HUES6 (cell line): Measurements from ENCODE around the gene EHD1.

Experiments used
- H3K27ac ChIP-seq: 2 replicates; pipeline ENCODE4 v1.7.0; 2013; ENCODE audit warnings: low read depth, mild to moderate bottlenecking, low read length, inconsistent platforms
- H3K27me3 ChIP-seq: 2 replicates; pipeline ENCODE4 v1.6.1; 2013; ENCODE audit warnings: low read length; ENCODE audit not compliant: control insufficient read depth, insufficient read depth
- H3K36me3 ChIP-seq: 2 replicates; pipeline ENCODE4 v1.6.1; 2013; ENCODE audit warnings: low read length; ENCODE audit not compliant: control insufficient read depth, insufficient read depth
- H3K4me1 ChIP-seq: 2 replicates; pipeline ENCODE4 v1.6.1; 2013; ENCODE audit warnings: low read length; ENCODE audit not compliant: control insufficient read depth, insufficient read depth
- H3K4me3 ChIP-seq: 2 replicates; pipeline ENCODE4 v1.5.1; 2013; ENCODE audit warnings: low read depth, low read length
- H3K9ac ChIP-seq: one replicate; pipeline ENCODE4 v1.6.1; 2013; ENCODE audit warnings: mild to moderate bottlenecking, low read length
- H3K9me3 ChIP-seq: 2 replicates; pipeline ENCODE4 v1.6.1; 2013; ENCODE audit warnings: low read depth, low read length; ENCODE audit not compliant: control insufficient read depth, insufficient read depth

EHD1 gene

DNA sequence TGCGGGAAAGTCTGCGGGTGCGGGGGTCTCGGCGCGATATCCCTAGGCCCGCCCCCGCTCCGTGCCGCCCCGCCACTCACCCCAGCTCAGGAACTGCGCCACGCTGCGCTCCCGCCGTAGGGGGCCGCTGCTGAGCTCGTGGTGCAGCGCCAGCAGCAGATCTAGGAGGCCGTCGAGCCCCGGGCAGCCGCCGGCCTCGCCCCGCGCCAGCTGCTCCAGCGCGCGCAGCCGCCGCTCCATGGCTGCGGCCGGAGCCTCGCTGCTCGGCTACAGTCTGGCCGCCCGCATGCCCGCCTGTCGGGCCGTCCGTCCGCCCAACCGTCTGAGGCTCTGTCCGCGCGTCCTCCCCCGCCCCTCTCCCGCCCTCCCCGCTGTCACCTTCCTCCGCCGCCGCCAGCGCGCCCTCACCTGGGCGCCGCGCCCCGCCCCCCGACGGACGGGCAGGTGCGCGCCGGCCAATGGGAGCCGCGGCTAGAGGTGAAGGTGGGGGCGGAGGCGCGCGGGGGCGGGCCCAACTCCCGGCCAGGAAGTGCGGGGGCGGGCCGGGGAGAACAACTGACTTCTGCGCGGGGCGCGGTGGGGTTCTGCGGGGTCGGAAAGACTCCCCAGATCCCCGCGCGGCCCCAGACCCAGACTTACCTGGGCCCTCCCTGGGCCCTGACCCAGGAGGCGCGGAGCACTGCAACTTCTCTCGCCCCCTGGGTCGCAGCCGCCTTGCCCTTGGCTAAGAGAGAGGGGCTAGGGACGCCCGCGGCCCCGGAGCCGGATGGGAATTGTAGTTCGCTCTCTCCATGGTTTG lies 33.9 kb downstream of the EHD1 start, which contains the start of gene CDC42BPG:
Gene CDC42BPG (minus strand): TSS at position 324 of the 799 bp plus-strand sequence. CDS start 84 bp downstream, at position 240.
- Histone ChIP-seq H3K9me3 (no peaks in the 10 kb centered on the region), H3K4me3 (peak within 1 kb of the TSS; percentile 84), H3K27me3 (no peaks in the 10 kb centered on the region), H3K27ac (no peak within 1 kb of the TSS), H3K4me1 (peaks cover 33% of the 10 kb centered on the region), H3K9ac (peak within 1 kb of the TSS; percentile 47), H3K36me3 (peaks cover 10% of the 10 kb centered on the region)

DNA sequence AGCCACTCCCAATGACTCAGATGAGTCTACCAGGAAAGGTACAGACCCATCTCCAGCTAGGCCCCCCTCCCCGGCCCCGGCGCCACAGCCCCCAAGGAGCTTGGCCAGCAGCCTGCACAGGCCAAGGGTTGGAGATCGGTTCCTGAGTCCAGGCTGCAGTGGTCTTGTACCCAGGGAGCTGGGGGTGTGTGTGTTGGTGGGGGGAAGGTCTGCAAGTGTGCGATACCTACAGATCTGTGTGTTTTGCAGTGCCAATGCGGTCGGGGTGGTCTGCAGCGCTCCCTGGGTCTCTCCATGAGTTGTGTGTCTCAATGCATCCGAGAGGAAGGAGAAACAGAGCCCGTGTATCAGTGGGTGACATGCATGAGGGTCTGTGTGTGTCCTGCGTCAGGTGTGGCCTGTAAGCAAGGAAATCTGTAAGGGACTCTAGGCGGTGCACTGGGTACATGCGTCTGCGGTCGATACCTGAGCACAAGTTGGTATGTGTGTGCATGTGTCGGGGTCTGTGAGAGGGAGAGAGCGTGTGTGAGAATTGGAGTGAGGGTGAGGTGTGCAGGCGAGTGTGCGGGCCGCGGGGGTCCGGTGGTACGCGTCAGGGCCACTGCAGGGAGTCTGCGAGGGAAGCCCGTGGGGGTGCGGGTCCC lies 34.6 kb downstream of the EHD1 start:
- Histone ChIP-seq H3K9me3 (no peaks in the 10 kb centered on the region), H3K27me3 (no peaks in the 10 kb centered on the region), H3K36me3 (peaks cover 18% of the 10 kb centered on the region), H3K27ac (no peak overlapping the region), H3K4me3 (peak overlapping the region; percentile 84), H3K4me1 (peaks cover 33% of the 10 kb centered on the region), H3K9ac (peak overlapping the region; percentile 30)

DNA sequence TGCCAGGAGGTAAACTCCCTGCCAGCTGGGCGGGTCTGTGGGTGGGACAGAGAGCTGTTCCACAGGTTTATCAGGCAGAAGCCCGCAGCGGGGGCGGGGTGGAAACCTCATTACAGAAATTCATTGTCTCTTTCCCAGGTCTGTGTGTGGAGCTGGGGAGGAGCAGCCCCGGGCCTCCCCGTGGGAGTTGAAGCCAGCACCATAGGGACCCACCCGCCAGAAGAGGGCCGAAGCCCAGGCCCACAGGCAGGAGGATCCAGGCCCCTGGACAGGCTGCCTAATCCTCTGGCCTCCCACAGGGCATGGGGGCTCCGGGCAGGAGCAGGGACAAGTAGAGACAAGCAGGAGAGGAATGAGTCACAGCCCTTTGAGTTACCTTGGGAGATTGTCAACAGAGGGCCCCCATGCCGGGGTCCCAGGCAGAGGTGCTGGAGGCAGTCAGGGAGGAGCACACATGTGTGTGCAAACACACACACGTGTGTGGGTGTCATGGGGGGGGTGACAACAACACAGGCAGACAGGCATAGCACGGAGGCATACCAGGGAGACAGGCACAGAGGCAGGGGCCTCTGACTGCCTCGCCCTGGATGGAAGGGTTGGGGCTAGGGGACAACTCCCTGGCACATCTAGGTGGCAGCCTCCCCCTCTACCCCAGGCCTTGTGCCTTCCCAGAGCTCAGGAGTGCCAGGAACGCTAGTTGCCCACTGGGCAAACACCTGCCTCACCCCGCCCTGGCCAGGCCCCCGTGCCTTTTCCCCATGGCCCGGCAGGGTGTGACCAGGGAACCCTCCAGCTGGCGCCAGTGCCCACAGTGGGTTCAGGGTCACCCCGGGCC lies 35.4 kb downstream of the EHD1 start:
- Histone ChIP-seq H3K27me3 (no peaks in the 10 kb centered on the region), H3K4me3 (peak overlapping the region; percentile 27), H3K9me3 (no peaks in the 10 kb centered on the region), H3K36me3 (peaks cover 25% of the 10 kb centered on the region), H3K9ac (peak overlapping the region; percentile 22), H3K4me1 (peaks cover 27% of the 10 kb centered on the region), H3K27ac (peak overlapping the region; percentile 52; the same call in 1 of the 2 replicates)

DNA sequence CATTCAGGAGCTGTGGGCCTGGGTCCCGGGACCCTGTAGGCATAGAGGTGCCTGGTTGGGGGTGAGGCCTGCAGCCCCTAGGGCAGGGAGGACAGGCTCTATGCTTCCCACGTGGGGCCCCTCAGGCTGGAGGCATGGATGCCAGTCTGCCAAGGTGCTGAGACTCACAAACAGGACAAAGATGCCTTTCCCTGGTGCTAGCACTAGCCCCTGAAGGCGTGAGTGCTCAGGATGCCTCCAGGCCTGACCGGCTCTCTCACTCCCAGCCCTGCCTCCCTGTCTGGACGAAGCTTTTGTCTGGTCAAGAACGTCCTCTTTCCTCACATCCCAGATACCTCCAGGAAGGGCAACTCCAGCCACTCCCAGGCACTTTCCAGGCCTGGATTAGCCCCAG lies 36.1 kb downstream of the EHD1 start:
- no peaks in the 10 kb centered on the region for H3K9me3 ChIP-seq
- peaks cover 30% of the 10 kb centered on the region for H3K36me3 ChIP-seq
- H3K4me1 ChIP-seq: peaks cover 27% of the 10 kb centered on the region
- peak overlapping the region; percentile 52 for H3K27ac ChIP-seq
- no peak overlapping the region for H3K4me3 ChIP-seq
- no peaks in the 10 kb centered on the region for H3K27me3 ChIP-seq
- peak overlapping the region; percentile 21 for H3K9ac ChIP-seq

DNA sequence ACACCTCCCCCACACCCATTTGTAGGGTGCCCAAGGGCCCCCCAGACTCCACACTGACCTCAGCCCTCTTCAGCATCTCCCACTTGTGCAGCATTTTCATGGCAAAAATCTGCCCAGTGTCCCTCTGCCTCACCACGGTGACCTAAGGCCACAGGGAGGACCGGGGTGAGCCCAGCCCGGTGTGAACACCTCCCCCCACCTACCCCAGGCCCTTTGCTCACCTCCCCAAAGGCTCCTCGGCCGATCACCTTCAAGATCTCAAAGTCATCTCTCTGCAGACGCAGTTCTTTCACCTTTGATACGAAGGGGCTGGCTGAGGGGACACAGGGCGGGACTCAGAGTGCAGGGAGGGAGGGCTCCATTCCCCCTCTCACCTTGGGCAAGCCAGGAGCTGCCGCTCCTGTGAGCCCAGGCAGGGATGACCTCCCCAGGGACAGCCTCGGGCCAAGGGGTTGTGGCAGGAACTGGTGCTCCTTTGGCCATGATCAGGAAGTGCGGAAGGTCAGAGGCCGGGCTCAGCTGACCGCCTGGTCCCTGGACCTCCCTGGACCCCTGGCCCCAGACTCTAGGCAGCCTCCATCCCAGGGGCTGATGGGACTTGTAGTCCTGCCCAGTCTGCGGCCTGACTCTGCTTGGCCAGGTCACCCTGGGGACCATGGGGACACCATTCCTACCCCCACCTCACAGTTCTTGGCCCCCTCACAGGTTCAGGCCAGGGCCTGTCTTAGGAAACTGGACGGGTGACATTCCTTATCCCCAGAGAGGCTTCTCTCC lies 36.6 kb downstream of the EHD1 start:
- peaks cover 27% of the 10 kb centered on the region for H3K4me1 ChIP-seq
- no peaks in the 10 kb centered on the region for H3K9me3 ChIP-seq
- H3K9ac ChIP-seq: peak overlapping the region; percentile 21
- no peak overlapping the region for H3K4me3 ChIP-seq
- no peaks in the 10 kb centered on the region for H3K27me3 ChIP-seq
- H3K27ac ChIP-seq: peak overlapping the region; percentile 52
- H3K36me3 ChIP-seq: peaks cover 34% of the 10 kb centered on the region

DNA sequence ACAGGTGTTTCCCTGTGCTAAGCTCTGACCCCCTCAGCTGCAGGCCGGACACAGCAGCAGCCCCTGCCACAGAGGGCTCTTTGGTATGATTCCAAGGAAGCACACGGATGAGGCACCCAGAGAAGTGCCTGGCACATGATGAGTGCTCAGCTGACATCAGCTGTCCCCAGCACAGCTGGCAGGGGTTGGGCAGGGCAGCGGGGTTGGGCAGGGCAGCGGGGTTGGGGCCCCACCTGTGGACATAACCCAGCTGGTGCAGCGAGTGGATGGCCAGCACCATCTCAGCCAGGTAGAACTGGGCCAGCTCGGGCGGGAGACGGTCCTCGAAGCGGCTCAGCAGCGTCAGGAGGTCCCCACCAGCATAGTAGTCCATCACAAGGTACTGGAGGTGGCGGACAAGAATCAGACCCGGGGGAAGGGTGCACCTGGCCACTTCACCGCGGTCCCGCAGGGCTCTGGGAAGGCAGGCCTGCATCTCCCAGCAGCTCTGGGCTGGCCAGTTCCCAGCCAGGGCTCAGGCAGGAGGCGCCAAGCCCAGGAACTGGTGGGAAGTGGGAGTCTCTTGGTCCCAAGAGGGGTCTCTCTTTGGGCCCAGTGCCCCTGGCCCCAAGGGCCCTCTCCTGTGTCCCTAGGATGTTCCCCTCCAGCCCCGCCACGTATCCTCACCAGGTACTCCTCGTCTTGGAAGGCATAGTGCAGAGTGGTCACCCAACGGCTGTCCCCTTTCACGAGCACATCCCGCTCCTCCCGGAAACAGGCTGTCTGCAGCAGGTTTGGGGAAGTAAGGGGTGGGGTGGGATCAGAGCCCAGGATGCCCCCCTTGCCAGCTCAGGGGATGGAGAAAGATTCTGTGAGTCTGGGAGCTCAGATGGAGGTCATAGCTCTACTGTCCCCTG lies 38.3 kb downstream of the EHD1 start:
- H3K4me1 ChIP-seq: peaks cover 25% of the 10 kb centered on the region
- no peaks in the 10 kb centered on the region for H3K27me3 ChIP-seq
- no peak overlapping the region for H3K9ac ChIP-seq
- H3K9me3 ChIP-seq: no peaks in the 10 kb centered on the region
- peaks cover 49% of the 10 kb centered on the region for H3K36me3 ChIP-seq
- H3K27ac ChIP-seq: no peak overlapping the region
- H3K4me3 ChIP-seq: no peak overlapping the region

DNA sequence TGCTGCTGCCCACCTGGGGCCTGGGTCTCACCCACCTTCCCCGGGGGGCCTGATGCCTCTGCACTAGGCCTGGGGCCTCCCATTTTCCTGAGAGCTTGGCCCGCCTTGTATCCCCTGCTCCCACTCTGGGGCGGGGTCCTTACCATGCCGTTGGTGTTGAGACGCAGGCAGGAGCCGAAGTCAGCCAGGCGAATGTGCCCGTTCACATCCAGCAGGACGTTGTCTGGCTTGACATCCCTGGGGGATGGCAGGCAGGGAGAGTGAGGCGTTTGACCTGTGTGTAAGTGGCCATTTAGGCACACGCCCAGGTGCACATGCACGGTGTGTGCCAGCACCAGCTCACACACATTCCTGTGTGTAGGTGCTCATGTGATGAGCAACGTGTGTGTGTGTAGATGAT lies 39.1 kb downstream of the EHD1 start:
- Histone ChIP-seq H3K4me1 (peaks cover 23% of the 10 kb centered on the region), H3K9me3 (no peaks in the 10 kb centered on the region), H3K27me3 (no peaks in the 10 kb centered on the region), H3K36me3 (peaks cover 55% of the 10 kb centered on the region), H3K4me3 (no peak overlapping the region), H3K27ac (no peak overlapping the region), H3K9ac (no peak overlapping the region)

DNA sequence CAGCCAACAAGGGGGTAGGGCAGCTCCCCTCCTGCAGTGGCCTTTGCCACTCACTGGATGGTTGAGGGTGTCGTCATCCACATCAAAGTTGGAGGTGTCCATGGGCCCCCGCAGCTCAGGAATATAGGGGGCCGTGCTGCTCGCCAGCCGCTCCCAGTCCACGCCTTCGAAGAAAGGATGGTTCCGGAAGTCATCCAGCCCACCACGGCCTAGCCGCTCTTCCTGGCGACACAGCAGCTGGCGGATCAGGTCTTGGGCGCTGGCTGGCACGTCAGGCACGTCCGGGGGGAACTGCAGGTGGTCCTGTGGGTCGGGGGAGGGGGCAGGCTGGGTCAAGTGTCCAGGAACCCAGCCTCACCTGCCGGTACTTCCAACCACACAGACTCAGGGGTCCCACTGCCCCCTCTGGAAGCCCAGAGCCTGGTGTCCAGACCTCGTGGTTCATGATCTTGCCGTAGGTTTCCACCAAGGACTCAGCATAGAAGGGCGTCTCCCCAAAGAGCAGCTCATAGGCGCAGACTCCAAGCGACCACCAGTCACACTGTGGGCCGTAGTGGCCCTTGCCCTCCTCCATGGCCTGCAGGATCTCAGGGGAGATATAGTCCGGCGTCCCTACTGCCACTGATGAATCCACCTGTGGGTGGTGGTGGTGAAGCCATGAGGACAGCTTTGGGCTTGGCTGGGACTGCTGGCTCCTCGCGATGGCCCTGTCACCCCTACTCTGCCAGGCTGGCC lies 39.7 kb downstream of the EHD1 start:
- Histone ChIP-seq H3K4me1 (peaks cover 19% of the 10 kb centered on the region), H3K27ac (no peak overlapping the region), H3K9me3 (no peaks in the 10 kb centered on the region), H3K9ac (no peak overlapping the region), H3K27me3 (no peaks in the 10 kb centered on the region), H3K36me3 (peaks cover 60% of the 10 kb centered on the region), H3K4me3 (no peak overlapping the region)

DNA sequence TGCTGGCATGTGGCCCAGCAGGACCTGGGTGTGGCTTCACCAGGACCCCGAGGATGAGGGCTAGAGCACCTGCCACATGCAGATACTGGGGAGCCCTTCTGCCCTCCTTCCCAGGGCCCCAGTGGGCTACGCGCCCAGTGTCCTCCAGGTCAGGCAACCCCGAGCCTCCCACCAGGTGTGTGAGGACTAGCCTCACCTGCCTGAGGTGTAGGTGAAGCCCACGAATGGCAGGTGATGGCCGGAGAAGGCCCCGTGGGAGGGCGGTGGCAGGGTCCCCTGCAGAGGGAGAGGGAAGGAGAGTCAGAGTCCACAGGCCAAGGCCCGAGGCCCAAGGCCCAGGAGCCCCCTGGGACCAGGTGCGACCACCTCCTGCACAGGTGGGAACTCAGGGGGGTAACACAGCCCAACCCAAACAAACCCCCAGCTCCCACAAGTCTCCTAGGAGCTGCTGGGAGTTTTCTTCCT lies 40.5 kb downstream of the EHD1 start:
- H3K27me3 ChIP-seq: no peaks in the 10 kb centered on the region
- H3K36me3 ChIP-seq: peaks cover 69% of the 10 kb centered on the region
- H3K4me1 ChIP-seq: peaks cover 13% of the 10 kb centered on the region
- no peaks in the 10 kb centered on the region for H3K9me3 ChIP-seq
- no peak overlapping the region for H3K4me3 ChIP-seq
- no peak overlapping the region for H3K27ac ChIP-seq
- no peak overlapping the region for H3K9ac ChIP-seq
